ENCODE results near the gene NAALAD2.

The NAALAD2 gene

DNA sequence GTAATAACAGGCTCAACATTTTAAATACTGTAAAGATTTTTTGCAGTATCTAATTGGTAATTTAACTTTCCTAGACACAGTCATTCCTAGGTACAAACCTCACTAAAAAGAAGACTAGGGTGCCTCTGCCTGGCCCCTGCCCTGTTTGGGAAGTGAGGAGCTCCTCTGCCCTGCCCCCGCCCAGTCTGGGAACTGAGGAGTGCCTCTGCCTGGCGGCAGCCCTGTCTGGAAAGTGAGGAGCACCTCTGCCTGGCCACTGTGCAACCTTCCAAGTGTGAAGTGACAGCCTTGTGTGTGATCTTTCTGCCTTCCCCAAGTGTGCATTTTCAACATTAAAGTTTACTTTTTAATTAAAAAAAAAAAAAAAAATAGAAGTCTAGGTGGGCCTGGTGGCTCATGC, 84.1 kb downstream of the NAALAD2 start:
- TF ChIP-seq, protein P1, sequence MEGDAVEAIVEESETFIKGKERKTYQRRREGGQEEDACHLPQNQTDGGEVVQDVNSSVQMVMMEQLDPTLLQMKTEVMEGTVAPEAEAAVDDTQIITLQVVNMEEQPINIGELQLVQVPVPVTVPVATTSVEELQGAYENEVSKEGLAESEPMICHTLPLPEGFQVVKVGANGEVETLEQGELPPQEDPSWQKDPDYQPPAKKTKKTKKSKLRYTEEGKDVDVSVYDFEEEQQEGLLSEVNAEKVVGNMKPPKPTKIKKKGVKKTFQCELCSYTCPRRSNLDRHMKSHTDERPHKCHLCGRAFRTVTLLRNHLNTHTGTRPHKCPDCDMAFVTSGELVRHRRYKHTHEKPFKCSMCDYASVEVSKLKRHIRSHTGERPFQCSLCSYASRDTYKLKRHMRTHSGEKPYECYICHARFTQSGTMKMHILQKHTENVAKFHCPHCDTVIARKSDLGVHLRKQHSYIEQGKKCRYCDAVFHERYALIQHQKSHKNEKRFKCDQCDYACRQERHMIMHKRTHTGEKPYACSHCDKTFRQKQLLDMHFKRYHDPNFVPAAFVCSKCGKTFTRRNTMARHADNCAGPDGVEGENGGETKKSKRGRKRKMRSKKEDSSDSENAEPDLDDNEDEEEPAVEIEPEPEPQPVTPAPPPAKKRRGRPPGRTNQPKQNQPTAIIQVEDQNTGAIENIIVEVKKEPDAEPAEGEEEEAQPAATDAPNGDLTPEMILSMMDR (IDR thresholded peaks at IDR 0.05; ENCODE audit: low read length), result no peak
- TF ChIP-seq EZH2phosphoT487 (IDR thresholded peaks at IDR 0.05; ENCODE audit: low read length) (no peak), EZH2 (optimal IDR thresholded peaks at IDR 0.05; ENCODE audit: low read depth, low read length) (no peak)
- Histone ChIP-seq H3K4me2 (ENCODE audit: low read depth, low read length) (no peak overlapping the region), H3K36me3 (replicated peaks; ENCODE audit: insufficient read depth, low read length) (peaks cover 9% of the 10 kb centered on the region; the same call in 1 of the 2 replicates)

DNA sequence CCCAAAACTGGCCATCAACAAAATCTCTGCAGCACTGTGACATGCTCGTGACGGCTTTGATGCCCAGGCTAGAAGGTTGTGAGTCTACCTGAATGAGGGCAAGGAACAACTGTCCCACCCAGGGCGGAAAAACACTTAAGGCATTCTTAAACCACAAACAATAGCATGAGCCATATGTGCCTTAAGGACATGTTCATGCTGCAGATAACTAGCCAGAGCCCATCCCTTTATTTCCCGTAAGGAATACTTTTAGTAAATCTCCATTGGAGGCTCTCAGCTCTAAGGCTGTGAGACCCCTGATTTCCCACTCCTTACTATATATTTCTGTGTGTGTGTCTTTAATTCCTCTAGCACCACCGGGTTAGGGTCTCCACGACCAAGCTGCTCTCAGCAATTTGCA, 85.0 kb downstream of the NAALAD2 start:
- Histone ChIP-seq H3K9me2 (replicated peaks; ENCODE audit: insufficient read depth, low read length) (no peaks in the 10 kb centered on the region), H3K27ac (ENCODE audit: low read length) (no peak overlapping the region), H3K4me3 (ENCODE audit: low read length) (no peak overlapping the region), H4K20me1 (ENCODE audit: insufficient read depth, low read length) (peaks cover 22% of the 10 kb centered on the region; the same call in 1 of the 2 replicates), H3K79me2 (ENCODE audit: low read length) (peaks cover 90% of the 10 kb centered on the region), H2AFZ (ENCODE audit: low read length) (no peak overlapping the region), H3K36me3 (replicated peaks; ENCODE audit: insufficient read depth, low read length) (peaks cover 7% of the 10 kb centered on the region; the same call in 1 of the 2 replicates), H3F3A (ENCODE audit: insufficient read depth, low read length) (no peaks in the 10 kb centered on the region), H3K9me3 (replicated peaks; ENCODE audit: insufficient read depth, low read length) (no peaks in the 10 kb centered on the region), H3K4me2 (ENCODE audit: low read depth, low read length) (no peak overlapping the region), H3K4me1 (ENCODE audit: low read length) (peaks cover 19% of the 10 kb centered on the region; the same call in 1 of the 2 replicates), H3K9ac (ENCODE audit: low read length) (no peak overlapping the region), H3K27me3 (replicated peaks; ENCODE audit: insufficient read depth, low read length) (no peaks in the 10 kb centered on the region)
- no peak for DNase-seq
- no peak for TF ChIP-seq EZH2 (optimal IDR thresholded peaks at IDR 0.05; ENCODE audit: low read depth, low read length)
- TF ChIP-seq, protein P1 (IDR thresholded peaks at IDR 0.05; ENCODE audit: low read length), result no peak
- TF ChIP-seq EZH2phosphoT487 (IDR thresholded peaks at IDR 0.05; ENCODE audit: low read length), result no peak

More for the DNA sequence above, 84.1 kb downstream of the NAALAD2 start:
- H4K20me1 ChIP-seq (ENCODE audit: insufficient read depth, low read length), result peaks cover 22% of the 10 kb centered on the region; the same call in 1 of the 2 replicates
- H3K9ac ChIP-seq (ENCODE audit: low read length), result no peak overlapping the region
- H3K9me3 ChIP-seq (replicated peaks; ENCODE audit: insufficient read depth, low read length), result no peaks in the 10 kb centered on the region
- no peak for DNase-seq
- peaks cover 93% of the 10 kb centered on the region for H3K79me2 ChIP-seq (ENCODE audit: low read length)
- H3K27ac ChIP-seq (ENCODE audit: low read length), result no peak overlapping the region
- H3F3A ChIP-seq (ENCODE audit: insufficient read depth, low read length), result no peaks in the 10 kb centered on the region
- peaks cover 14% of the 10 kb centered on the region; the same call in 1 of the 2 replicates for H3K4me1 ChIP-seq (ENCODE audit: low read length)
- H3K4me3 ChIP-seq (ENCODE audit: low read length), result no peak overlapping the region
- H2AFZ ChIP-seq (ENCODE audit: low read length), result no peak overlapping the region
- H3K27me3 ChIP-seq (replicated peaks; ENCODE audit: insufficient read depth, low read length), result no peaks in the 10 kb centered on the region
- H3K9me2 ChIP-seq (replicated peaks; ENCODE audit: insufficient read depth, low read length), result no peaks in the 10 kb centered on the region

DNA sequence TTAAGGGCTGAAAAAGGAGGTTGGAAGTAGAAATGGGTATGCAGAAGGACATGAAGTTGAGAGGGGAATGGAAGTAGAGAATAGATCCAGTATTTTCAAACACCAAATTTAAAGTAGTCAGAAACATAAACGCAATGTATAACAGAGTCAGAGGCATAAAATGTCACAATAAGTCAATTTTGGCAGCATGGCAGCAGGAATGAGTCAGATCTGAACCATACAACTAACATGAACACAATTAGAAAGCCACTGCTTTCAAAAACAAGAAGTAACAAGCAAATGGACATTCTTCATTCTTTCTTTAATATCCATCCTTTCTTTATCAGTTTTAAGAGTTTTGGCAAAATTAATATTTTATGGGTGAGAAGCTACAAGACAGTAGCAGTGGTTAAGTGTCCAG, 85.9 kb downstream of the NAALAD2 start:
- Histone ChIP-seq H2AFZ (ENCODE audit: low read length) (no peak overlapping the region), H4K20me1 (ENCODE audit: insufficient read depth, low read length) (peaks cover 13% of the 10 kb centered on the region; the same call in 1 of the 2 replicates), H3K4me1 (ENCODE audit: low read length) (peaks cover 19% of the 10 kb centered on the region; the same call in 1 of the 2 replicates), H3K9me2 (replicated peaks; ENCODE audit: insufficient read depth, low read length) (no peaks in the 10 kb centered on the region), H3K4me3 (ENCODE audit: low read length) (peak overlapping the region; percentile 92), H3K27me3 (replicated peaks; ENCODE audit: insufficient read depth, low read length) (no peaks in the 10 kb centered on the region), H3K36me3 (replicated peaks; ENCODE audit: insufficient read depth, low read length) (peaks cover 7% of the 10 kb centered on the region; the same call in 1 of the 2 replicates), H3F3A (ENCODE audit: insufficient read depth, low read length) (no peaks in the 10 kb centered on the region), H3K79me2 (ENCODE audit: low read length) (peaks cover 81% of the 10 kb centered on the region), H3K4me2 (ENCODE audit: low read depth, low read length) (peak overlapping the region; percentile 80), H3K9me3 (replicated peaks; ENCODE audit: insufficient read depth, low read length) (no peaks in the 10 kb centered on the region), H3K27ac (ENCODE audit: low read length) (no peak overlapping the region), H3K9ac (ENCODE audit: low read length) (no peak overlapping the region)
- TF ChIP-seq, protein P1 (IDR thresholded peaks at IDR 0.05; ENCODE audit: low read length), result no peak
- no peak for TF ChIP-seq EZH2phosphoT487 (IDR thresholded peaks at IDR 0.05; ENCODE audit: low read length)
- no peak for TF ChIP-seq EZH2 (optimal IDR thresholded peaks at IDR 0.05; ENCODE audit: low read depth, low read length)
- DNase-seq, result no peak

Measured in MM.1S (cell line).